ENCODE results near the gene FCN2.

FCN2 gene

DNA sequence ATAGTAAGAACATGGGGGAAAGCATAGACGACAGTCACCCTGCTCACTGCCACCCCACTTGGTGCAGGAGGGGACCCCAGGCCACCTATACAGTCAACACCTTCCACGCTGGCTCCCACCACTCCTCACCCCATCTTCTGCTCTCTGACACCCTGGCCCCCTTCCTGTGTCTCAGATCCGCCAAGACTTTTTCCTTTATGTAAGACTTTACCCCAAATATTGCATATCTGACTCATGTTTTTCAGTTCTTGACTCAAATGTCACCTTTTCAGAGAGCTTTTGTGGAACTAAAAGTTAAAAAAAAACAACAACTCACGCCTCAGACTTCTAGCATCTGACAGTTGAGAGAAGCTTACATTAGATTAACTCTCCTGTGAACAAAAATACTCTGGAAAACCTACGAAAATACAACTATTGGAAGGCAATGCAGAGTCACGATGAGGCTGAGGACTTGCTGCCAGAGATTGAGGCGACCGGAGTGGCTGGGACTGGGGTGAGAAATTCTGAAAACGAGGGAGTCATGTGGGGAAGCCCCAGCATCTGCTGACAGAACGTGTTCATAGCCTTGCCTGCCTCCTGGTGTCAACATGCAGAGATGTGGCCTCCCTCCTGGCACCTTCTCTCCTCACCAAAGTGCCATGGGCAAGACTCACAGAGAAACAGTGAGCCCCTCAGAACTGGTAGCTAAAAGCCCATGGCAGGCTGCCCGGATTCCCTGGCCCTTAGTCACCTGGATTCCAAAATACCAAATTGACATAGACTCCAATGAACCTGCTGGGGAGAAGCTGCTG is 22.4 kb upstream of the FCN2 start:
- DNase-seq (ENCODE audit: low spot score): peak; percentile 71
- POLR2A ChIA-PET (ENCODE audit: low non-redundant PET): no interaction called here
- CTCF ChIA-PET: interaction anchor here (0.6 kb wide), 1 partner anchor 1614 kb away, joined by 7 read pairs; no protein-coding TSS in a partner anchor
- TF ChIP-seq, protein P1, sequence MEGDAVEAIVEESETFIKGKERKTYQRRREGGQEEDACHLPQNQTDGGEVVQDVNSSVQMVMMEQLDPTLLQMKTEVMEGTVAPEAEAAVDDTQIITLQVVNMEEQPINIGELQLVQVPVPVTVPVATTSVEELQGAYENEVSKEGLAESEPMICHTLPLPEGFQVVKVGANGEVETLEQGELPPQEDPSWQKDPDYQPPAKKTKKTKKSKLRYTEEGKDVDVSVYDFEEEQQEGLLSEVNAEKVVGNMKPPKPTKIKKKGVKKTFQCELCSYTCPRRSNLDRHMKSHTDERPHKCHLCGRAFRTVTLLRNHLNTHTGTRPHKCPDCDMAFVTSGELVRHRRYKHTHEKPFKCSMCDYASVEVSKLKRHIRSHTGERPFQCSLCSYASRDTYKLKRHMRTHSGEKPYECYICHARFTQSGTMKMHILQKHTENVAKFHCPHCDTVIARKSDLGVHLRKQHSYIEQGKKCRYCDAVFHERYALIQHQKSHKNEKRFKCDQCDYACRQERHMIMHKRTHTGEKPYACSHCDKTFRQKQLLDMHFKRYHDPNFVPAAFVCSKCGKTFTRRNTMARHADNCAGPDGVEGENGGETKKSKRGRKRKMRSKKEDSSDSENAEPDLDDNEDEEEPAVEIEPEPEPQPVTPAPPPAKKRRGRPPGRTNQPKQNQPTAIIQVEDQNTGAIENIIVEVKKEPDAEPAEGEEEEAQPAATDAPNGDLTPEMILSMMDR (conservative IDR thresholded peaks at IDR 0.05; ENCODE audit: low read depth): no peak; the same call in 1 of the 2 replicates
- H3K27ac ChIP-seq: peak overlapping the region; percentile 52

DNA sequence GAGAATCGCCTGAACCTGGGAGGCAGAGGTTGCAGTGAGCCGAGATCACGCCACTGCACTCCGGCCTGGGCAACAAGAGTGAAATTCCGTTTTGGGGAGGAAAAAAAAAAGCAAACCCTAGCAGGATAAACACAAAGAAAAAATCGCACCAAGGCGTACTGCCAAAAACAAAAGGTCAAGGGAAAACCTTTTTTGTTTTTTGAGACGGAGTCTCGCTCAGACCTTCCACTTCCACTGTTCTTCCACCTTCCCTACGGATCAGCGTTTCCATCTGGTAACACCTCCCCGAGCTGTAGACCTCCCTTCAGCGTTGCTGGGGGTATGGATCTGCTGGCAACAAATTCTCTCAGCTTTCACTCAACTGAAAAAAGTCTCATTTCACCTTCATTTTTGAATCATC is 20.1 kb upstream of the FCN2 start:
- H3K27ac ChIP-seq: no peak overlapping the region
- no peak for DNase-seq (ENCODE audit: low spot score)
- TF ChIP-seq, protein P1 (conservative IDR thresholded peaks at IDR 0.05; ENCODE audit: low read depth): no peak
- ChIA-PET CTCF (no interaction called here), POLR2A (ENCODE audit: low non-redundant PET) (no interaction called here)

DNA sequence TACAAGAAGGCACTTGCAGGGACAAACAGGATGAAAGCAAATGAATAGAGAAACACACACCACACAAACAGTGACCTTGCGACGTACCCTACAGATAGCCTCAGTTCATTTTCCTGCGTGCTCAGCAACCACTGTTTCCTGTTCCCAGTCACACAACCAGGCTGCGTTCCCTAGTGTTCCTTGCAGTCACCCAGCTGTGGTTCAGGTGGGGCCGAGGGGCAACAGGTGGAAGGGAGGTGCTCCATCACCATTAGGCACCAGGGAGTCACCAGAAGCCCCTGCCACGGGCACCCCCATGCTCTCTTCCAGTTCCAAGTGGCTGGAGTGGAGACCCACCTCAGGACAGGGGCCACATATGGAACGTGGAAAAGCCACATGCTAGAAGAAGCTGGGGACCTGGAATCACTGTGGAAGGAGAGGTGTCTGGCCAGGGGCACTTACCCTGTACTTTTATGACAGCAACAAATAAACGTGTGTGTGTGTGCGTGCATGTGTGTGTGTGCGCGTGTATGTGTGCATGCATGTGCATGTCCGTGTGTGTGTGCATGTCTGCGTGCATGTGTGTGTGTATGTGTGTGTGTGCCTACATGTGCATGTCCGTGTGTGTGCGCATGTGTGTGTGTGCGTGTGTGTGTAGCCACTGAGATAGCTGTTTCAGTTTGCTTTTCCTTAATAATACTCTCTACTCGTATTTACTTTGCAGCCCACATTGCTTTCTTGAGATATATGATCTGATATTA is 18.8 kb upstream of the FCN2 start:
- ChIA-PET CTCF (no interaction called here), POLR2A (ENCODE audit: low non-redundant PET) (no interaction called here)
- TF ChIP-seq, protein P1 (conservative IDR thresholded peaks at IDR 0.05; ENCODE audit: low read depth): no peak
- H3K27ac ChIP-seq: no peak overlapping the region
- DNase-seq (ENCODE audit: low spot score): no peak

DNA sequence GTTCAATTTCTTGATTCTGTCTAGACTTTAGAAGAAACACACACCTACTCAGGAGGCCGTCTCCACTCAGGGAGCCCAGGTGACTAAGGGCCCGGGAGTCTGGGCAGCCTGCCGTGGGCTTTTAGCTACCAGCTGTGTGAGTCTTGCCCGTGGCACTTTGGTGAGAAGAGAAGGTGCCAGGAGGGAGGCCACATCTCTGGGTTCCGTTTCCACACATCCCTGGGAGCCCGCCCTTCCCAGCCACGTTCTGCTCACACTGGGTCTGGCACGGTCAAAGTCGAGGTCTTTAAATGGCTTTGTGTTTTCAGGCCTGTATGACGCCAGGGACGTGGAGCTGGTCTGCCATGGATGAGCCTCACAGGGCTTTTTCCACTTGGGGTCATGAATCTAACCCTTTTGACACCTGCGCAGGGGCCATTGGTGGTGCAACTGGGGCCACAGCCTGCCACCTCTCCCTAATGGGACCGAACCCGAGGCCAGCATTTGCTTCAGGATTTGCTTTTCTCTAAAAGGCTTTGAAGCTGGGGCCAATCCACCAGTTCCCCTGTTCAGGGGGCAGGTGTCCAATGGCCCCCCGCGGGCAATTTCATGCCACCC is 17.2 kb upstream of the FCN2 start:
- ChIA-PET CTCF (interaction anchor here (0.6 to 0.8 kb wide), 2 partner anchors 89 to 685 kb away, joined by 4 to 6 read pairs; no protein-coding TSS in a partner anchor), POLR2A (ENCODE audit: low non-redundant PET) (no interaction called here)
- DNase-seq (ENCODE audit: low spot score): no peak
- peak overlapping the region; percentile 86 for H3K27ac ChIP-seq
- TF ChIP-seq, protein P1 (conservative IDR thresholded peaks at IDR 0.05; ENCODE audit: low read depth): no peak

DNA sequence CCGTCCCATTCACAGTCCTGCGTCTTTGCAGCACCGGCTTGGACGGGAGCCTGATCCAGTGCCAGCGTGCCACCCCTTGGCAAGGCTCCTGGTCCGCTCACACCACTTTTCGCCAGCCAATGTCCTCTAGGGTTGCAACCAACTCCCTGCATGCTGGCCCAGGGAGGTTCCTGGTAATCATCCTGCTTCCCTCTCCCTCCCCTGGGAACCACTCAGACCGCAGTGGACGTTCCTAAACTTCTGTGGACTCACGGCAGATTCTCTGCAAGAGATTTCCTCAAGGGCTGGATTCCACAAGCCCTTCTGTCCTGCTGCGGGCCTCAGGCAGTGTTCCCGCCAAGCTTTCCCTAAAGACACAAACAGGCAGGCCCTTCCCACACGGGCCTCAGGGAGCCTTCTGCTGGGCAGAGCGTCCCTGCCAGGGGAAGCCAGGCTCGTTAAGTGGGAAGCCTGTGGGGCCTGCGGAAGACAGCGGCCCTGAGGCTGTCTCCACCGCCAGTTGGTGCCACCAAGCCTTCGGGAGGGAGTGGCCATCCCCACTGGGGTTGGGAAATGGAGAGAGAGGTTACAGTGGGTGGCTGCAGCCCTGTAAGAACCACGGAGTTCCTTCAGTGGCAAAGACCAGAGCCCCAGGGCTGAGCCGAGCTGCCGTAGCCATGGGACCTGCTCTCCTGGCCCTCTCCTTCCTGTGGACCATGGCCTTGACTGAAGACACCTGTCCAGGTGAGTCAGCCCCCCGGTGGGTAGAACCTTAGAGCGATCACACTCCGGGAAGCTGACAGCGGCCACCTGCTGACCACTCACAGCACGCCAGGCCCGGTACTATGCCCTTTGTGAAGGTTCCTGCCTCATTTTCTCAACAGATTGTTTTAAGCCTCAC is 16.4 kb upstream of the FCN2 start:
- TF ChIP-seq, protein P1 (conservative IDR thresholded peaks at IDR 0.05; ENCODE audit: low read depth): no peak
- ChIA-PET POLR2A (ENCODE audit: low non-redundant PET) (no interaction called here), CTCF (interaction anchor here (0.6 kb wide), 2 partner anchors 25 to 89 kb away, joined by 3 to 4 read pairs; no protein-coding TSS in a partner anchor)
- DNase-seq (ENCODE audit: low spot score): no peak
- peak overlapping the region; percentile 86 for H3K27ac ChIP-seq

DNA sequence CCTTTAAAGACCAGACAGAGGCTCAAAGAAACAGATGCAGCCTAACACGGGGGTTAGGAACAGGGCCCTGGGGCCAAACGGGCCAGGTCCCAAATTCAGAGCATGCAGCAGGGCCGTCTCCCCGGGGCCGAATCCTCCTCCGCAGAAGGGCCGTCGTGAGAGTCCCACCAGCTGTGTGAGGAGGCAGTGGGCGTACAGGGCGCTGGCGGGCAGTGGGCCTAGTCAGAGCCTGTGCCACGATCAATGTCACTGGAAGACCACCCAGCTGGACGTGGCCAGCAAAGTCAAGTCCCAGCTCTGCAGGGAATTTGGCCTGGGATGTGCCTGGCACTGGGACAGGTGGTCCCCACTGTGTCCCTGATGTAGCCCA is 15.8 kb upstream of the FCN2 start:
- POLR2A ChIA-PET (ENCODE audit: low non-redundant PET): no interaction called here
- peak overlapping the region; percentile 86 for H3K27ac ChIP-seq
- TF ChIP-seq, protein P1 (conservative IDR thresholded peaks at IDR 0.05; ENCODE audit: low read depth): no peak
- CTCF ChIA-PET: no interaction called here
- no peak for DNase-seq (ENCODE audit: low spot score)
